ENCODE results near the gene TGFA.

GRCh38 chr2:70560040-70560439 lies 6.4 kb upstream of the TGFA start:
- no peak for TF ChIP-seq CTCF (IDR thresholded peaks at IDR 0.05)
- TF ChIP-seq POLR2A (IDR thresholded peaks at IDR 0.05): no peak

Measured in heart left ventricle (tissue), 13 donors.